HG03460 (cell line): ENCODE measurements around the gene STX16.

Experiments
- ATAC-seq: cut with Tn5 transposase; IDR thresholded peaks from one replicate; pipeline ENCODE4 v1.9.1; 2021; ENCODE audit not compliant: unreplicated experiment

Gene STX16

DNA sequence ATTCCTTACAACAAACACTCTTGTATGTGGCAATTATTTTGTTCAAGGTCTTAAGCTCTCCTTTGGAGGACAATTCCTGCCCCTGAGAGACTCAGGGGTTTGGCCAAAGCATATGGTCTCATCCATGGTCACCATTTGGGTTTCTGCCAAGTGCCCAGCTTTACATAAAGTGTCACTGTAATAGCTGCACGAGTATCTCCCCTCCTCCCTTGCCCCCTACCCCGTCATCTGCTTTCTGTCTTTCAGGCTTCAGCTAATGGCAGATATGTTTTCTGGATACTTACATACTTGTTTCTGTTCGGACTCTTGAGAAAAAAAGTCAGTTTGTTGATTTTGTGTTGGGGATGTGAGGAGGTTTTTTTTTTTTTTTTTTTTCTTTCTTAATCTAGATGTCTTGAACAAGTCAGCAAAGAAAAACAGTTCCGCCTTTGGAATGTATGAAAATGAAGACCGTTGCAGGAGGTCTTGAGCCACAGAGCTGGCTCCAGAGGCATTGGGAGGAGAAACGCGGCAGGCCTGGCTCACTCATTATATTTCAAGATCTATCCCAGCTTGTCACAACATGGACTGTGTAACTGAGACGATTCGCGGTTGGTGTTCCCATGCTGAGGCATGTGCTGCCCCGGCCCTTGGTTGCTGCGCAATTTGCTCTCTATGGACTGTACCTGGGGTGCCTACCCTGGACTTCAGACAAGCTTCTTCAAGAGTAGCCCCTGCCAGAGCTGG is 32.6 kb upstream of the STX16 start:
- no peak for ATAC-seq

DNA sequence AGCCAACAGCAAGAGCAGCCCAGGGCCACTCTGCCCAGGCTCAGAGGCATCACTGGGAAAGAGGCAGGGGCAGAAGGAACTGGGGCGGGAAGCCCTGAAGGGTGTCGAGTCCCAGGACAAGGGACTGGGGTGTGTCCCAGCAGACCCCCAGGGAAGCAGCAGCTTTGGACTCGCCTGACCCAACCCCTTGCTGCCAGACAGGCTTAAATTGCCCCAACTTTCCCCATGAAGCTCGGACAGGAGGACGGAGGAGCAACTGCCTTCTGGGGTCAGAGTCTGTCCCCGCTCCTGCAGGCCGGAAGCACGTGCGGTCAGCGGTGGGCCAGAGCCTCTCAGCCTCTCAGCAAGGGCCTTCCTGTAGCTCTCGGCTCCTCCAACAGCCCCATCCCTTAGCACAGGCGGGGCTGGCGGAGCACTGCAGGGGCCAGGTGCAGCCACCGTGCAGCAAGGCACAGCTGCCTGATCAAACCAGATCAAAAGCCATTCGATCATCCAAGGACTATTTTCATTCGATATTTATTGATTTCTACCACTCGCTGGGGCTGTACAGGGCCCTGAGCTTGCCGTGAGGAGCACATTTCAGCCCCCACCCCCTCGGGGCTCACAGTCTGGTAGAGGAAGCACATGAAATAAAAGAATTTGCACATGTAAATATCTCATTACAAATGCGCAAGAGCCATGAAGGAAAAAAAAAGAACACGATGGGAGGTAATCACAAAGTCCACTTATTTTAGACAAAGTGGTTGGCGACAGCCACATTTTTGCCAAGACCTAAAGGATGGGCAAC is 31.8 kb upstream of the STX16 start:
- no peak for ATAC-seq

DNA sequence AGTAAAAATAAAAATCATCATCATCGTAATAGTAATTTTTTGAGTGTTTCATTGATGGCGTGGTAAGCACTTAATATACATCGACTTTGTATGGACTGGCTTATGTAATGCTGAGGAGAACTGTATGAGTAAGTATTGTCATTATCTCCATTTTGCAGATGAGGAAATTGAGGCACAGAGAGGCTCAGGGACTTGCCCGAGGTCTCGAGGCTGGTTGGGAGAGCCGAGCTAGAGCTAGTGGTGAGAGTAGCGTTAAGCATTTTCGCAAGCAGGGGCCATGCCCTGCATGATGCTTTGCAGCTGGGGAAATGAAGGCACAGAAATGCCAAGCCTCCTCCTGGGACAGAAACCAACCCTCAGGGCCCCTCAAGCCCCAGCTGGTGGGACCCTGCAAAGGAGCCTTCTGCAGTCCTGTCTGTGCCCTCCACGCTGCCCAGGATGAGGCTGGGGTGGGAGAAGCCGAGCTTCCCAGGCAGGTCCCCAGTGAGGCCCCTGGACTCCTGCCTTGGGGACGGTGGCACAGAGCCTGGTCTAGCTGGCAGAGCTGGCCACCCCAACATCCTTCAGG is 31.1 kb upstream of the STX16 start:
- ATAC-seq, result no peak

DNA sequence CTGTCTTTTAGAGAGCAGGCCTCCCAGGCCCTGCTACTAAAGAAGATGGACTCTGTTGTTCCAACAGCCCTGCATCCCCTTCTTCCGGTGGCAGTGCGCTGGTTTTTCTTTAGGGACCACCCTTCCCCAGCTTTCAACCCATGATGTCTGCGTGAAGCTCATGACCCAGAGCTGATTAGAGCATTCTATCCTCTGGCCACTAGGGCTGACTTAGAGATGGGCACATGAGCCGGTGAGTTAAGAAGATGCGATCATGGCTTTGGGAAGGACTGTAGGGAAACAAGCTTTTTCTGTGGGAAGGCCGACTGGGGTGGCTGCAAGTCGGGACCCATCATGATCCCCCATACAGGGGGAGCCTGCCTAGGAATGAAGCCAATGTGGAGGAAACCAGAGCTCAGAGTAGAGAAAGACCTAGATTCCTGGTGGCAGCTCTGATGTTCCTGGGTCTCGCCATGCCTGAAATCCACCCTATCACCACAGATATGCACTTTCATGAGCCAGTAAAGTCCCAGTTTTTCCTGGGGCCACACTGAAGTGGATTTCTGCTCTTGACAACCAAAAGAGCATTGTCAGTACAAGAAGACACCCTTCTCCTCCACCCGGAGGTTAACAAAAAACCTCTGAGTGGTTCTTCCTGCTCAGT is 29.1 kb upstream of the STX16 start:
- ATAC-seq, result no peak

DNA sequence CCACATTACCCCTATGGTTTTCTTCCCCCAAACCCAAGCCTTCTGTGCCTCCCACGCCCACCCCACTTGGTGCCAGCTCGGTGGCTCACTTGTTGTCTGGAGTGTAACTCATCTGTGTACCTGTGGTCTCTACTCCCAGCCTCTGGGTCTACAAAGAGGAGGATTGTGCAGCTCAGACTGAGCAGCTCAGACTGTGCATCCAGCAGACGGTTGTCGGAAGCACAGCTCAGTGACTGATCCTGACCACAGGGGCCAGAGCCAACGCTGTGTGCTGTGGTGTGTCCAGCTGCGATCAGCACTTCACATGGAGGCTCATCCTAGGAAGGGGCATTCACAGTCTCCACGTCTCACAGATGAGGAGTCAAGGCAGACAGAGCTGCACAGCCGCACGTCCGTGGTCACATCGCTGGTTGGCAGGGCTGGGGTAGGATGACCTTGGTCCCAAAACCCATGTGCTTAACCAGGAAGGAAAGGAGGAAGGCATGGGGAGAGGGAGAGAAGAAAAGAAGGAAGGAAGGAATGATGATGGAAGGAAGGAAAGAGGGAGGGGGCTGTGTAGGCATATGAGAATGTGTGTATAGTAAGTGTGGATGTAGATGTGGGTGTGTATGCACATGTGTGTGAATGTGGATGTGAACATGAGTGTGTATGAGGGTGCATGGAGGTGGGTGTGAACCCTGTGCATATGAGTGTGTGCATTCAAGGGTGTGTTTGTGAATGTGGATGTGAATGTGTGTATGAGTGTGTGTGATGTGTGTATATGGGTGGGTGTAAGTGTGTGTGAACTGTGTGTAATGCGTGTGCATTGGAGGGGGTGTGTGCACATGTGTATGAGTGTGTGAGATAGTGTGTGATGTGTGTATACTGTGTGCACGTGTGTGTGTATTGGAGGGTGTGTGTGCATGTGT is 28.2 kb upstream of the STX16 start:
- no peak for ATAC-seq

DNA sequence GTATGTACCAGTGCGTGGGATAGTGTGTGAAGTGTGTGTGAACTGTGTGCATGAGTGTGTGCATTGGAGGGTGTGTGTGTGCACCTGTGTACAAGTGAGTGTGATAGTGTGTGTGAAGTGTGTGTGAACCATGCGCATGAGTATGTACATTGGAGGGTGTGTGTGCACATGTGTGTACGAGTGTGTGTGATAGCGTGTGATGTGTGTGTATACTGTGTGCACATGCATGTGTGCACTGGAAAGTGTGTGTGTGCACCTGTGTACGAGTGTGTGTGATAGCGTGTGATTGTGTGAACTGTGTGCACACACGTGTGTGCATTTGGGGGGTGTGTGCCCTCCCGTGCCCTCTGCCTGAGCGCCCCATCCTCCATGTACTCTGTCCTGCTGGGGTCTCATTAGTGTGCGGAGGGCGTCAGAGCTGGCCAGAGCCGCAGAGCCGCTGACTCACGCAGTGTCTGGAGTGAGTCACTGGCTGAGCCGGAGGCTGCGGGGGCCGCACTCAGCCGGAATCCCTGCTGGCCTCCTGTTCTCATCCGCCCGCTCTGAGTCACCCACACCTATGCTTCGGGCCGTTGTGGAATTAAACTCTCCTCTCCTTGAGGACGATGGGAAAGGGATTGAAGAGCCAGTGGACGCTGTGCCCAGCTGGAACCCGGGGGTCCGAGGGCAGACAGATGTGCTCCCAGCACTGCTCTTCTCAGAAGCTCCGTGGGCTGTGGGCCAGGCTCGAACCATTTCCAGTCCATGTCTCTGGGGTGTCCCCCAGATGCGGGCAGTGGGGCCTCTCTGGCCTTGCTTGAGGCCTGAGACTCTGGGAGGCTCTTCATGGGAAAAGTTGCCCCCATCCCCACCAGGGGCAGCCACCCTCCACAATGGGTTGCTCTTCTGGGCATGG is 27.3 kb upstream of the STX16 start:
- ATAC-seq, result no peak

DNA sequence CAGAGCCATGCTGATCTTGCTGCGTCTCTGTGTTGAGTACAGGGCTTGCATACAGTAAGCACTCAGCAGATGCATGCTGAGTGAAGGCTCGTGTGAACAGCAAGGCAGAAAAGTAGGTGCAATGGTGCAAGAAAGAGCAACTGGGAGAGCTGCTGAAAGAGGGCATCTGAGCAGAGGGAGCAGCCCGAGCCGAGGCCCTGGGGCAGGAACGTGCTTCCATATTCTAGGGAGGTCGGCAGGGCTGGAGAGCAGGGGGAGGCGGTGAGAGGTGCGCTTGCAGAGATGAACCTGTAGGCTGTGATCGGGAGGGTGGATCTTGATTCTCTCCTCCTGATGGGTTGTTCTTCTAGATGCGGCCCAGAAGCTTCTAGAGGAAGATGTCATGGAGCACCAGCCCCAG is 26.4 kb upstream of the STX16 start:
- ATAC-seq, result no peak

DNA sequence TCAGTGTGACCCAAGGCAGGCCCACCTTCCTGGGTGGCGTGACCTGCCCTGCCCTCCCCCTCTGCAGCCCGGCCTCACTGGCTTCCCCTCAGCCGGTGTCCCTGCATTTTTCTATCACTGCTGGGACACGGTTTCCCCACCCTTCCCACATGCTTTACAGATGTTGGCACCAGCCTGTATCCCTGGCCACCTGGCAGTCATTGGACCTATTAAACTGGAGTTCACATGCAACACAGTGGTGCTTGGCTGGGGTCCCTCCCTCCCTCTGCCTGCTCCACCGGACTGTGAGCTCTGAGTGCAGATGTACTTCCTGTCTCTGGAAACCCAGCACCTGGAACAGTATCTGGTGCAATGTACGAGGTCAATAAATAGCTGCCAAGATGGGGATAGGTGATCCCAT is 25.5 kb upstream of the STX16 start:
- ATAC-seq, result no peak

DNA sequence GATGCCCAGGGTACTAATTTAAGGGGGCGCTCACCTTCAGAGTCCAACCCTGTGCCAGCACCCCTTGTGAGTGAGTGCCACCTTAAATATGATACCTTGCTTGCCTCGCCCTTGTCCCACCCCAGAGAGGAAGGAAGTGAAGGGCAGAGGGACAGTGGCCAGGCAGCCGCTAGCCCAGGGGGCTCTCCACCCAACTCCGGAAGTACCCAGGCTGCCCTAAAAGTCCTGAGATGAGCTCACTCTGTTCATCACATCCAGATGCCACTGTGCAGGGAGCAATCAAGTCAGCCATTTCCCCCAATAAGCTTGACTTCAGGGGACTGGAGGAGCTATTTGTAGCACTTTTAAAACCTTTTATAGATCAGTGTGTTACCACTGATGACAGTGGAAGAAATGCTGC is 25.0 kb upstream of the STX16 start:
- no peak for ATAC-seq

DNA sequence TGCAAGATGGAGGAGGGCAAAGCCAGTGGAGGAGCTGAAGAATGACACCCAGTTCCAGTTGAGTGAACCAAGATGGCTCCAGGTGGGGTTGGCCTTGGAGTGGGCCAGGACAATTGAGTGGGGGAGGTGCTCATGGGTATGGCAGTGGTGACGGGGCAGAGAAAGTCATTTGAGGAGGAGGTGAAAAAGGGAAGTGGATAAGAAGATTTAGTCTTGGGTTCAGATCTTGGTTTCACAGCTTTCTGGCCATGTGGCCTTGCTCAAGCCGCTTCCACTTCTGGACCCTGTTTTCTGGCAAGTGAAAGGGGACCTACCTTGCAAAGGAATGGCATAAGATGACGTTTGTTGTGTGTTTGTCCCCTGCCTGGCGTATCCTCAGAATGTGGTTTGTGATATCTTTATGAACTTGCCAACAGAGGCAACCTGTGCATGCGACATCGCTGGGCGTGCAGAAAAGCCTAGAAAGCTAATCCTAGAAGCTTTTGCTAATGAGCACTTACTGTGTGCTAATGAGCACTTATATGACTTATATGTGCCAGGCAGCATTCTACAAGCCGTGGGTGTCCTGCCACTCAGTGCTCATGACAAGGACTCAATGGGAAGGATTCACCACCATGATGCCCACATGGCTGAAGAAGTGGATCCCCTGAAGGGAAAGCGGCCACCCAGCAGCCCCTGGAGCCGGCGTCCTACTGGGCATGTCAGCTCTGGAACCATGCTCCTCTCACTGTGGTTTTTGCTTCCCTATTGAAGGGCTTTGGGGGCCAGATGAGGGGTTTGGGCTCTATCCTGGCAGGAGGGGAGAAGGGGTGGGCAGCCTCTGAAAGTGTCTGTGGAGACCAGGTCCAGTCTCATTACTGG is 23.6 kb upstream of the STX16 start:
- no peak for ATAC-seq

DNA sequence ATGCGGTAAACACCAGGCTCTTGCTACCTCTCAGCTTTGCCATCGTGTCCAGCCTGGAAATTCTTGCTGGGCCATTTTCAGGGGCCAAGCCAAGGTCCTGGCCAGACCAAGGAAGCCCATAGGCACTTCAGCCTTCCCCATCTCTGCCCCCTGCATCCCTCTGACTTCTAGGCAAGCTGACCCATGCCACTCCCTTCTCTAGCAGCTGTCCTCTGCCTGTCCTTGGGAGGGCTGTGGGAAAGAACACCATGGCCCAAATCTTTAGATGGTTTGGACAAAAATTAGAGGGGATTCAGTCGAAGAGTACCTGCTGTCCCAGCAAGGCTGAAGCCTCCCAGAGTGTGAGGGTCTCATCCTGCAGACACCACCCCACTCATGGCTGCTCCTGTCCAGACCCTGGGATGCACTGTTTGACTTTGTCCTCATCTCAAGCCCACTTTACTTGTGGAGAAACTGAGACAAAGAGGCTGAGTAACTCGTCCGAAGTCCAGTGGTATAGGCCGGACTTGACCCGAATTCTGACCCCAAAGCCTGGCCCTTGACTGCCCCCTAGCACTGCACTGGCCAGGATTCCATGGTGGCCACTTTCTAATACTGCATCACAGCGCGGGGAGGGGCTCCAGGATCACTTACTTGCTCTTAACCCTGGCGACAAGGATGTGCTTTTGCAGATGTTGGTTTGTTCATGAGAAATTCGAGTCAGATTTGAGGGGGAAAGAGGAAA is 22.4 kb upstream of the STX16 start:
- ATAC-seq, result no peak

DNA sequence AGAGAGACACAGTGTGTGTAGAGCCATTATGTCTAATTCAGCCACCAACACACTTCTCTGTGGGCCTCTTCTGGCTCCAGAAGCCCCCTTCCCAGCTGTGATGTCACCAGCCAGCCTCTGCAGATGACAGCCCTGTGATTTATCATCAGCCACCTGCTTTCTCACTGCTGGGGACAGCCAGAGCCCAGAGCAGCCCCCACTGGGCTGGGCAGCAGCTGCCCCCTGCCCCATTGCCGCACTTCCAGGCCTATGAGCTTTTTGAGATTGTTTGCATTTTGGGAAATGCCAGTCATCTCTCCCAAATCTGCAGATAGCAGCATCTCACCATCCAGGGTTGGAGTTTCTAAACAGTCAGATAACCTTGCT is 21.9 kb upstream of the STX16 start:
- no peak for ATAC-seq

DNA sequence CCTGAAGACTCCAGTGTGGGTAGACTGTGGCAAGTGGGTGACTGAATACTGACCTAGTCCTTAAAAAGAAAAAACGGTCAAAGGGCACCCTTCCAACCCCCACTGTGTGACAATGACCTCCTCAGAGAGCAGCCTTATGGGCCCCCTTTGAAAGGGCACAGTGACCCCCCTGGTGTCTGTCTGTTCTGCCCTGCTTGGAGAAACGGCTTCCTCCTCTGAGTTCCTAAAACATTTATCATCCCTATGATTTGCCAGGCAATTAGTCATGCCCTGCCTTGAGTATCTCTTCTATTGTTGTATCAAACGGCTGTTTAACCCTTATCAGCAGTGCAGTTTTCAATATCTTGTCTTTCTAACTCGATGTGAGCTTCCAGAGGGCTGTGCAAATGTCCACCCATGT is 21.0 kb upstream of the STX16 start:
- ATAC-seq, result no peak

DNA sequence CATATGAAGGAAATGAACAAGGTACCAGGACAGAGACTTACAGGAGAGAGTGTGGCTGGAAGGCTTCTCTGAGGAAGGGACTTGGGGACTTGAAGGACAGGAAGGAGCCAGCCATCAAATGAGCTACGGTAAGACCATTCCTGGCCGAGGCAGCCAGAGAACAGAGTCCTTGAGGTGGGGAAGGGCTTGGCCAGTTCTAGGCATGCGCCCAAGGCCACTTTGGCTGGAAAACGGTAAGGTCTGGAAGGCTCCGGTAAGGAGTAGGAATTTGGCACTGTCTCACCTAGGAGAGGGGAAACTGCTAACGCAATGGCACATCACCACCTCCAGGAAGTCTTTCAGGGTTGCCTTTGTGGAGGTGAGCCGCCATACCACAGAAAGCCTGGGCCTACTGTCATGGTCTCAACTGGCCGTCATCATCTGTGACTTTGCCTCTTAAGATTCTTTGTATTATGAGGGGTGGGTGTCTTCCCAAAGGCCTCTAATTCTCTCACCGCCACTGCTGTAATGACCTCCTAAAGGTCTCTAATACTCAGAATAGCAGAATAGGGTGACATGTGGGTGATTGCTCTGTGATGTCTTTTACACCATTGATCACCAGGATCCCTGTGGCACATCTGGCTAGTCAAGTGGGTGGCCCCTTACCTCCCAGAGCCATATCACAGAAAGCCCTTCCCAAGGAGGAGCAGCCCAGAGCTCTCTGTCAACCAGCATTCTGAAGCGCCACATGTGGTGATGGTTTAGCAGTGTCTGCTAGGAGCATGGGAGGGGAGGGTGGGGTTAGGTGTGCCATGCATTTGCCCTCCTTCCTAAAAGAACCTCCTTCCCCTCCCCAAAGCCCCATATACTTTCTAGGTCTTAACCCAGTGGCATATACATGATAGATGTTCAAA is 17.7 kb upstream of the STX16 start:
- ATAC-seq, result no peak

DNA sequence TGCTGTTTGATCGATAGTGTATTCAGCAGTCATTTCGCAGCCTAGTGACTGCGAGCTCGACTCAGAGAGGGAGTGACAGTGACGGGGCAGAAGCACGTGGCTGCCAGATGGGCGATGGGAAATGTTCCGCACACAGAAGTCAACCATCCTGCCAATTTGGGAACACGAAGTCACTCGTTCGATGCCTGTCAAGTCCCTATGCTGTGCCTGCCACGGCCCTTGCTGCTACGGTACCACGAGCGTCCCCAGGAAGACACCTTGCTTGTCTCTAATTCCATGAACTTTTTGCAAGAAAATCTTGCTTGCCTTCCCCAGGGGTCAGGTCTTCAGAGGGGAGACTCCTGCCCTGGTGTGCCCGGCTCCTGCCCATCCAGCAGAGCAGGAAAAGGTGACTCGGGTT is 17.0 kb upstream of the STX16 start:
- no peak for ATAC-seq

DNA sequence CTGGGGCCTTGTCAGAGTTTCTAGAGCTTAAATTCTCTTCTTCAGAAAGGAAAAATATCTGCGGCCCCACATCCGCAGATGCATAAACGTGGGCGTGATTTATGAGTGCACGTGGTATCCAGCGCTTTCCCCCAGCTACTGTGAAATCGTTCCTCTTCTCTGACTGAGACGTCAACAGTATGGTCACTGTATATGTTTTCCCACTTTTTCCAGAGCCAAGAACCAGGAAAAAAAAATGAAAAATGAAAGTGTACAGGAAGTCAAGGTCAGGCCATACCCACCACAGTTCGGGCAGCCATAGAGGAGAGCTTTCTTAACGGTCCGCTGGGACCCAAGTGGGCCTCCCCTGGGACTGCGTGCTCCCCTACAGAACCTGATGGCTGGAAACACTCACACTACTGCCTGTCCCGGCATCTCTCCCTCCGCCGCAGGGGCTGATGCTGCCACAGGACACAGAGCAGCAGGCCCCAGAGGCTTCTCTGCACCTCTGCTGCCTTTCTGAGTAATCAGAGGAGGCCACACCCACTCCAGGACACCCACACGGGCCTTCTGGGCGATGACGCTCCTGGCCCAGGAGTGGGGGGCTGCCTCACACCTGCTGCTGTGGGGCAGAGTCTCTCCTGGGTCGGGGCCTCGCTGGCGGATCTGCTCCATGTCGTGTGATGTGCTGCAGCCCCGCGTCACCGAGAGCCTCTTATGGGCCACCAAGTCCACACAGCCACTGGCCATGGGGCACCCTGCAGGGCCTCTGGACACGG is 16.4 kb upstream of the STX16 start:
- no peak for ATAC-seq

DNA sequence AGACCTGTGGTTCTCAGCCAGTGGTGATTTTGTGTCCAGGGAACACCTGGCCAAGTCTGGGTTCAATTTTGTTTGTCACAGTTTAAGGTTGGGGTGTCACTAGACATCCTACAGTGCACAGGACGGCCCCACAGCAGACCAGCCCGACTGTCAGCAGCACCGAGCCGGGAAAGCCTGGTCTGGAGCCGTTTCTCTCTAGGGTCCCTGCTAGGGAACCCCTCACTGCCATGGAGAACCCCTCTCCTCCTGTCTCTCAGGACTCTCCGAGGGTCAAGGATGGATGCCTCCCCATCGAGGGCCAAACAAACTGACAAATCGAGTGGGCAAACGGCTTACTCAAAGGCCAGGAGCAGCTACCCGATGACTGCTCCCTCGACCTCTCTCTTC is 15.8 kb upstream of the STX16 start:
- no peak for ATAC-seq
